Skin epidermis (tissue), 12 donors: ENCODE data around the gene GPR42.

Source experiments
- H3K27ac ChIP-seq, 21 experiments: fragments of 200-600 bp; sonication (generic) in 11 of 21; one replicate each; pipeline ENCODE4 v1.5.0; 2020; ENCODE audit warnings: mild to moderate bottlenecking in 3 of 21, inconsistent platforms in 2 of 21, moderate library complexity in 2 of 21
- H3K4me3 ChIP-seq, 7 experiments: fragments of 200-600 bp; sonication (generic) in 2 of 7; one replicate each; pipeline ENCODE4 v1.5.0; 2020; ENCODE audit warnings: inconsistent platforms in 2 of 7, mild to moderate bottlenecking in 2 of 7, moderate library complexity in 1 of 7

The GPR42 gene, protein sequence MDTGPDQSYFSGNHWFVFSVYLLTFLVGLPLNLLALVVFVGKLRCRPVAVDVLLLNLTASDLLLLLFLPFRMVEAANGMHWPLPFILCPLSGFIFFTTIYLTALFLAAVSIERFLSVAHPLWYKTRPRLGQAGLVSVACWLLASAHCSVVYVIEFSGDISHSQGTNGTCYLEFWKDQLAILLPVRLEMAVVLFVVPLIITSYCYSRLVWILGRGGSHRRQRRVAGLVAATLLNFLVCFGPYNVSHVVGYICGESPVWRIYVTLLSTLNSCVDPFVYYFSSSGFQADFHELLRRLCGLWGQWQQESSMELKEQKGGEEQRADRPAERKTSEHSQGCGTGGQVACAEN

DNA sequence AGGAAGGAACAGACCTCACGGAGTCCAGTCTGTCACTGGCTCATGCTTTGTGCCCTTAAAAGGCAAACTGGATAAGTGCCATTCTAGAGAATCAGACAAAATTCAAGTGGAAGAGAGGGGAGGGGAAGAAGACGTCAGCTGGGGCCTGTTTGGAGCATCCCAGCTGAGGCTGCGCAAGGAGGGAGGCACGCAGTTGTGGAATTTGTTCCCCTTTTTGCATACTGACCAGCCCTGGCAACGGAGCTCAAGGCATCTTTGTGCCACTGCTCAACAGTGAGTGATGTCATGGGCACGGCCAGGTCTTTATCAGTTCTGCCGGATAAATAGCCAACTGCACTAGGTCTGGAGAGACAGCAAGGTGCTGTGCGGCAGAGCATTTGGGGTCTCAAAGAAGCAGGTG lies at the start of gene GPR42:
GPR42 (plus strand) TSS at position 347 of the 400 bp plus-strand sequence. CDS start 292 bp downstream, outside the sequence.
- Histone ChIP-seq H3K4me3 (no peak within 1 kb of the TSS), H3K27ac (no peak within 1 kb of the TSS)

DNA sequence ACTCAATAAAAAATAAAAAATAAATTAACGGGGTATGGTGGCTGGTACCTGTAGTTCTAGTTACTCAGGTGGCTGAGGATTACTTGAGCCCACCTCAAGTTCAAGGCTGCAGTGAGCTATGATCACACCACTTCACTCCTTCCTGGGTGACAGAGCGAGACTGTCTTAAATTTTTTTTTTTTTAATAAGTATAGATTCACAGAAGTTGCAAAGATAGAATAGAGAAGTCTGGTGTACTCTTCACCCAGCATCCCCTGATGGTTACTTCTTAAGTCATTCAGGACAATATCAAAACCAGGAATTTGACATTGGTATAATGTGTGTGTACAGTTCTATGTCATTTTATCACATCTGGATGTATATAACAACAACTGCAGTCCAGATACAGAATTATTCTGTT lies 49.6 kb upstream of the GPR42 start:
- no peak overlapping the region for H3K4me3 ChIP-seq
- H3K27ac ChIP-seq: no peak overlapping the region

DNA sequence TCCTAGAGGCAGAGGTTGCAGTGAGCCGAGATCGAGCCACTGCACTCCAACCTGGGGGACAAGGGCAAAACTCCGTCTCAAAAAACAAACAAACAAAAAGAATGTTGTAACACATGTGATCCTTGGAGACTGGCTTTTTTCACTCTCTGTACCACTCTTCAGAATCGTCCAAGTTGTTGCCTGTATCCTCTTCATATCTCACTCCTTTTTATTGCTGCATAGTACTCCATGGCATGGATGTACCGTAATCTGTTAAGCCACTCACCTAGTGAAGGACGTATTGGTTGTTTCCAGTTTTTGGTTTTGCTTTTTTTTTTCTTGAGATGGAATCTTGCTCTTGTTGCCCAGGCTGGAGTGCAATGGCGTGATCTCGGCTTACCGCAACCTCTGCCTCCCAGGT lies 48.9 kb upstream of the GPR42 start:
- Histone ChIP-seq H3K27ac (no peak overlapping the region), H3K4me3 (no peak overlapping the region)

DNA sequence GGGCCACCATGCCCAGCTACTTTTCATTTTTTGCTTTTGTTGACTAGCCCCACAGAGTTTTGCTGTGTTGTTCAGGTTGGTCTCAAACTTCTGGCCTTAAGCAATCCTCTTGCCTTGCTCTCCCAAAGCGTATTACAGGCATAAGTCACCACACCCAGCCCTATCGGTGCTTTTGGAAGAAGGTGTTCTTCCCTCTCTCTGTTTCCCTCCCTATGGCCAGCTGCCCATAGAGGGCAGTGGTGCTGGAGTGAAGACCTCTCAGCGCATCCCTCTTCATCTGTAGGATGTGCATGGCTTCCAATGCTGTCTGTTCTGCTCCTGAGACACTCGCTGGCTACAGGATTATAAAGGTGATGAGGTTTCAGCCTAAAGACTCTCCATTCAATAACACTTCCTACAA lies 43.2 kb upstream of the GPR42 start:
- Histone ChIP-seq H3K4me3 (no peak overlapping the region), H3K27ac (no peak overlapping the region)

DNA sequence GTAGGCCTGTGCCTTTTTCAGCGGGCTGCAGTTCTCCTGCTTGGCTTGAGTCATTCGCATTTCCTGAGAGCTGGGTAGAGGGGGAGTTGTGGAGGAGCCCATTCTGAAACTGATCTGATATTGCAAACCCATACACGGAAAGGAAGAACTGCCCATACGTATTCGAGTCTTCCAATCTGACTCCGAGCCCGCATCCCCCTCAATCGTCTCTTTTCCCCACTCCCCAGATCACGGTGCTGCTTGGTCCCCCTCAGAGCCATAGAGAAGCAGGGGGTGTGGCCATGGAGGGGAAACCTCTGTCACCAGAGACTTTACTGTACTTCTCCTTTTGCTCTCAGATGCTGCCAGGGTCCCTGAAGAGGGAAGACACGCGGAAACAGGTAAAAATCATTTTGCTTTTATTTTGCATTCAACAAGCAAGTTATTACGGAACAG lies 42.0 kb upstream of the GPR42 start, which contains the start of gene CD22:
CD22 (plus strand) TSS at position 337 of the 435 bp plus-strand sequence. CDS start 2,854 bp downstream, outside the sequence.
- H3K27ac ChIP-seq: peak within 1 kb of the TSS in 1 of 21 experiments; percentile 40
- H3K4me3 ChIP-seq: no peak within 1 kb of the TSS

DNA sequence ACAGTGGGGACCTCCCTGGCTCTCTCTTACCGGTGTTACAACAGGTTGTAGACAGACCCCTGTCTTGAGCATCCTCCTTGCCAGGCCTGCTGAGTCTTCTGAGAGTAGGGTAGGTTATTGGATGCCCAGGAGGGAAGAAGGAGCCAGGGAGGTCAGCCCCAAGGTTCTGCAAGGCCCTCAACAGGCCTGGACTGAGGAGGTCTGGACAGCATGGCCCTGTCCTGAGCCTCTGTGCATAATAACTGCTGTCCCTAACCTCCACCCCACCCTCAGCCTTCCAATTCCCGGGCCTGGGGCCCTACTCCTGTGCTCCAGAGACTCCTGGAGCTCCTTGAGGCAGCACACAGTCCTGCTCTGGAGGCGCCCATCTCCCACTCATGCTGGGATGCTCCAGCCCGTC lies 41.5 kb upstream of the GPR42 start:
- Histone ChIP-seq H3K27ac (peak overlapping the region in 1 of 21 experiments; percentile 40), H3K4me3 (no peak overlapping the region)

DNA sequence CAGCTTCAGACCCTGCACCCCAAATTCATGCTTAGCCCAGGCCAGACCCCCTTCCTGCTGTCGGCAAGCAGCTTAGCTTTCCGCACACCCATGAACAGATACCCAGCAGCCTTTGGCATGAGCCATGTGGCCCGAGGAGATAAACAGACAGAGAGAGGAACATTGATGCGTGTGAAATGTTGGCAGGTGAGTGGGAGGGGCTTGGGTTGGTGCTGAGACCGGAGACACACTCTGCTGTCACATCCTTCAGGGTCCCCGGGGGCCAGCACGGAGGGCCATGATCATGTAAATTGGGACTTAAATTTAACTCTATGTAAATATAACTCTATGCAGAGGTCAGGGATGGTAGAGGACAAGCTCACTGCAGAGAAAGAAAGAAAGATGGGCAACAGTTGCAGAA lies 40.4 kb upstream of the GPR42 start:
- Histone ChIP-seq H3K4me3 (no peak overlapping the region), H3K27ac (no peak overlapping the region)

DNA sequence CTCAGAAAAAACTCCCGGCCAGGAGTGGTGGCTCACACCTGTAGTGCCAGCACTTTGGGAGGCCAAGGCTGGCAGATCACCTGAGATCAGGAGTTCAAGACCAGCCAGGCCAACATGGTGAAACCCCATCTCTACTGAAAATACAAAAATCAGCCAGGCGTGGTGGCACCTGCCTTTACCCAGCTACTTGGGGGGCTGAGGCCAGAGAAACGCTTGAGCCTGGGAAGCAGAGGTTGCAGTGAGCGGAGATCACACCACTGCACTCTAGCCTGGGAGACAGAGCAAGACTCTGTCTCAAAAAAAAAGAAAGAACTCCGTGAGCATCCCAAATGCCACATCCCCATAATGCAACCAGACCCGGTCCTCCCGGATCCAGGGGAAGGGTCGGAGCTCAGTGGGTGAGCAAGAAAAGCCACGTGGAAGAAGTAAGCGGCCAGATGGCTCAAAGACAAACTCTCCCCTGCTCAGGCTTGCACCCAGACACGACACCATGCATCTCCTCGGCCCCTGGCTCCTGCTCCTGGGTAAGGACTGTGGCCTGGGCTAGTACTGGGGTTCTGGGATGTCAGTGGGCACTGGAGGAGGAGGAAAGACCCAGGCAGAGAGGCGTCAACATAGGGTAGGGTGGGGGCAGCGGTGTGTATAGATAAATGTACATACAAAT lies 39.2 kb upstream of the GPR42 start:
- Histone ChIP-seq H3K4me3 (no peak overlapping the region), H3K27ac (no peak overlapping the region)

DNA sequence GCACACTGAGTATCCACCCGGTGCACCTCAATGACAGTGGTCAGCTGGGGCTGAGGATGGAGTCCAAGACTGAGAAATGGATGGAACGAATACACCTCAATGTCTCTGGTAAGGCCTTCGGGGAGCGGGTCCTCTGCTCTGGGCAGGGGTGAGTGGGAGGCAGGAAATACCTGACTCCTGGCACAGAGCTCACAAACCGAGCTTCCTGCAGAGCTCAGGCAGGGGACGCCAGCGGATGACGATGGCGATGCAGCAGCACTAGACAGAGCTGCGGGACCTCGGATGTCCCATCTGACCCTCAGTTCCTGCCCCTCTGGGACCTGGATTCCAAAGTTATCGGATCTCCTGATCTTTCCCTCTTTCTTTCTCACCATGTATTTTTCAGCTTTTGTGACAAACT lies 38.1 kb upstream of the GPR42 start:
- no peak overlapping the region for H3K27ac ChIP-seq
- no peak overlapping the region for H3K4me3 ChIP-seq

DNA sequence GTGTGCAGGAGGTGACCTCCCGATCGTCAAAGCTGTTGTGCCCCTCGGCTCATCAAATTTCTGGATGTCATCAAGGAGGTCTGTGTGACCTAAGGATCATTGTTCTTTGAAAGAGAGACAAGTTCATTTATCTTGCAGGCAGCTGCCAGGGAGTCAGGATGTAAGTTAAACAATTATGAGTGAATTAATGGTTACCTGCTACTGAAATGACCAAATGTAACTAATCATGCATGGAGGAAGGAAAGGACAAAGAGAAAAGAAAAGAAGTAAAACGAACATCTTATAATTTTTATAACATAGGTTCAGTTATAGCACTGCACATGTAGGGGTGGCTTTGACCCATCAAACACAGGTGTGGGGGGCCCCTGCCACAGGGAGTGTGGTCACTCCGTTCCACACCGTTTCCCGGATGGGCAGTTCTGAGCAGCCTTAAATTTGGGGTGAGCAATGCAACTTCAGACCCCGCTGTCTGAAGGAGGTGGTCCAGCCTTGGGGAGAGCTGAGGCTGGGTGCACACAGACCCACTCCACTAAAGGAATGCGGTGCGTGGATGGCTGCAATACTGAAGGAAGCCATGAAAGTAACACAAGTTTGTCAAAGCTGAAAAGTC lies 36.6 kb upstream of the GPR42 start:
- no peak overlapping the region for H3K4me3 ChIP-seq
- H3K27ac ChIP-seq: no peak overlapping the region

DNA sequence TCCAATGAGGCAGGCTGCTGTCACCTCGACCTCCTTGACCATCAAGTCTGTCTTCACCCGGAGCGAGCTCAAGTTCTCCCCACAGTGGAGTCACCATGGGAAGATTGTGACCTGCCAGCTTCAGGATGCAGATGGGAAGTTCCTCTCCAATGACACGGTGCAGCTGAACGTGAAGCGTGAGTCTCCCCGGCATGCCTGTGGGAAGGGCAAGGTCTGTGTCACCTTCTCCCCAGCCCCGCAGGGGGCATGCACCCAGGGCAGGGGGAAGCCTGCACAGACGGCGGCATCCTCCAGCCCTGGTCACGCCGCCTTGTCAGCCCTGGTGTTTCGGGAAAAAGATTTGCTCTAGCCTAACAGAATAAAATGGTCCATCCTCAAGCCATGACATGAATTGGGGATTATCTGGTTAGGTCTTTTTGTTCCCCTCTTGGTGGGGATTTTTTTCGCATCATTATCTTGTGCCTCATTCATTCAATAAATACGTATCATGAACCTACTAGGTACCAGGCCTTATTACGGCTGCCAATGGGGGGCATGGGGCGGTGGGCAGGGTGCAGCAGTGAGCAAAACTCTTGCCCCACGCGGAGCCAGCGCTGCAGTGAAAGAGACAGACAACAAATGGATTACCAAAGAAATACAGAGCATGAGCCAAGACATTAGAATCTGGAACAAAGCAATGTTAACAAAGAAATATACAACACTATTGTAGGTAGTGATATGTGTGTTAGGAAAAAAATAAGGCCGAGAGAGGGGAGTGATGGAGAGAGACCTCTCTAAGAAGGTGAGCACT lies 34.5 kb upstream of the GPR42 start:
- Histone ChIP-seq H3K4me3 (no peak overlapping the region), H3K27ac (no peak overlapping the region)

DNA sequence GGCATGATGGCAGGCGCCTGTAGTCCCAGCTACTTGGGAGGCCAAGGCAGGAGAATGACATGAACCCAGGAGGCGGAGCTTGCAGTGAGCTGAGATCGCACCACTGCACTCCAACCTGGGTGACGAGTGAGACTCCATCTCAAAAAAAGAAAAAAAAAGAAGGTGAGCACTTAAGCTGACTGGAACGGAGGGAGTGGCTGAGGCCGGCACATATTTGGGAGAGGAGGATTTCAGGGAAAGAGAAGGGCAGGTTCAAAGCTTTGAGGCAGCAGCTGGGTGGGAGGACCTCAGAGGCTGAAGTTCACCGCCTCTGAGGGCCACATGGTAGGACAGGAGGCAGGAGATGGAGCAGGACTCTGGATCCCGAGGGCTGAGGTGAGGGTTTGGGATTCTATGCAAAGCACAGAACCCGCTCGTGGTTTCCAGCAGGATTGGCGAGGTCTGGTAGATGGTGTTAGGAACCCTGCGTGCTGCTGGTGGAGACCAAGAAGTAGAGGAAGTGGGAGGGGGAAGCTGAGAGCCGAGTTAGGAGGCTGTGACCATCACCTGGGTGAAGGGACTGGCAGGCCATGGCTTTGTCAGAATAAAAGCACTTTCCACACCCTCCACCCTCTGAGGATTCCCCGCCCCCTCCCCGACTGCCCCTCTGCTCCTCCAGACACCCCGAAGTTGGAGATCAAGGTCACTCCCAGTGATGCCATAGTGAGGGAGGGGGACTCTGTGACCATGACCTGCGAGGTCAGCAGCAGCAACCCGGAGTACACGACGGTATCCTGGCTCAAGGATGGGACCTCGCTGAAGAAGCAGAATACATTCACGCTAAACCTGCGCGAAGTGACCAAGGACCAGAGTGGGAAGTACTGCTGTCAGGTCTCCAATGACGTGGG lies 33.5 kb upstream of the GPR42 start:
- no peak overlapping the region for H3K27ac ChIP-seq
- no peak overlapping the region for H3K4me3 ChIP-seq

DNA sequence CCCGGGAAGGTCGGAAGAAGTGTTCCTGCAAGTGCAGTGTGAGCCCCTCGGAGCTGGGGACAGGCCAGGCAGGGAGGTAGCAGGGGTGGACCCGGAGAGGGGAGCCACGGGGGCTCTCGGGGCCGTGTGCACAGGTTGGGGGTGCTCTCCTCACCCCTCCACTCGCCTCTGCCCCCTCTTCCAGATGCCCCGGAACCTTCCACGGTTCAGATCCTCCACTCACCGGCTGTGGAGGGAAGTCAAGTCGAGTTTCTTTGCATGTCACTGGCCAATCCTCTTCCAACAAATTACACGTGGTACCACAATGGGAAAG lies 32.9 kb upstream of the GPR42 start:
- Histone ChIP-seq H3K4me3 (no peak overlapping the region), H3K27ac (no peak overlapping the region)

DNA sequence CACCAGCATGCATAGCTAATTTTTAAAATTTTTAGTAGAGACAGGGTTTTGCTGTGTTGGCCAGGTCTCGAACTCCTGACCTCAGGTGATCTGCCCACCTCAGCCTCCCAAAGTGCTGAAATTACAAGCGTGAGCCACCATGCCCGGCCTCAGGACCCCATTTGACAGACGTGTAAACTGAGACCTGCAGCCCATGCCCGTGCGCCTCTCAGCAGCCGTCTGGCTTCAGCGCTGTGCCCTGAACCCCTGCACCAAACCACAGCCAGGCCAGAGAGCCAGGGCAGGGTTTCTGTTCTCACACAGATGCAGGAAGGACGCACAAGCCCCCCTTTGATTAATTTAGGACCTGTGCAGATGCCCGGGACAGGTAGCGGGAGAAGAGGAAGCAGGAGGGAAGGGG lies 30.4 kb upstream of the GPR42 start:
- Histone ChIP-seq H3K27ac (no peak overlapping the region), H3K4me3 (no peak overlapping the region)

DNA sequence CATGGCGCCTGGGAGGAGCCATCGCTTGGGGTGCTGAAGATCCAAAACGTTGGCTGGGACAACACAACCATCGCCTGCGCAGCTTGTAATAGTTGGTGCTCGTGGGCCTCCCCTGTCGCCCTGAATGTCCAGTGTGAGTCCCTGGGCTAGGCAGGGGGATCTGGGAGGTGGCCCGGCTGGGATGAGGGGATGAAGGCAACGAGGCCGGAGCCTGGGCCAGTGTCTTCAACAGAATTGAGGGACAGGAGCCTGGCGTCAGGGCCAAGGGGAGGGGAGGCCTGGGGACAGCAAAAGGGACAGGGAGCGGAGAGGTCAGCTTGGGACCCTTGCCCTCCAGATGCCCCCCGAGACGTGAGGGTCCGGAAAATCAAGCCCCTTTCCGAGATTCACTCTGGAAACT lies 29.9 kb upstream of the GPR42 start:
- Histone ChIP-seq H3K27ac (no peak overlapping the region), H3K4me3 (no peak overlapping the region)

DNA sequence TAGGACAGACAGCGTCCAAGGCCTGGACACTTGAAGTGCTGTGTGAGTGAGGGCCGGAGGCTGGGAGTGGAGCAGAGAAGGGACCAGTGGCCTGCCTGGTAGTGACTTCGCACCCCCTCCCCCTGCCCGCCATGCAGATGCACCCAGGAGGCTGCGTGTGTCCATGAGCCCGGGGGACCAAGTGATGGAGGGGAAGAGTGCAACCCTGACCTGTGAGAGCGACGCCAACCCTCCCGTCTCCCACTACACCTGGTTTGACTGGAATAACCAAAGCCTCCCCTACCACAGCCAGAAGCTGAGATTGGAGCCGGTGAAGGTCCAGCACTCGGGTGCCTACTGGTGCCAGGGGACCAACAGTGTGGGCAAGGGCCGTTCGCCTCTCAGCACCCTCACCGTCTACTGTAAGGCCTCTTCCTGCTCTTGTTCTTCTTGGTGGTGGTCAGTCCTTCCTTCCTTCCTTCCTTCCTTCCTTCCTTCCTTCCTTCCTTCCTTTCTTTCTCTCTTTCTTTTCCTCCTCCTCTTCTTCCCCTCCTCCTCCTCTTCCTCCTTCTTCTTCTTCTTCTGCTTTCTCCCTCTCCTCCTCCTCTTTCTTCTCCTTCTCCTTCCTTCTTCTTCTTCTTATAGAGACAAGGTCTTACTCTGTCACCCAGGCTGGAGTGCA lies 29.2 kb upstream of the GPR42 start:
- Histone ChIP-seq H3K27ac (no peak overlapping the region), H3K4me3 (no peak overlapping the region)

DNA sequence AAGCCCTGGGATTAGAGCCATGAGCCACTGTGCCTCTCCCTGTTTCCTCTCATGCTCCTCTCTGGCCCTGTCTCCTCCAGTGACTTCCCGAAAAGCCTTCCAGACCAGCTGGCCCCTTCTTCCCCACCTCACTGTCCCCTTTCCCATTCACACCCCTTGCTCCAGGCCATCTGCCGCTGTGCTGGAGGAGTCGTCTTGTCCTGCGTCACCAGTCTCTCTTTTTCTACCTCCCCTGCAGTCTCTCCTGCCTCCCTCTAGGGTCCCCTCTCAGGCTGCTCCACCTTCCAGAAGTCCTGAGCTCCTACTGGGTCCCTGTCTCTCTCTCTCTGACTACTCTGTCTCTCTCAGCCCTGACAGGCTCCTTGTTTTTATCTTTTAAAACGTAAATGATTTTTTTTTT lies 28.4 kb upstream of the GPR42 start:
- Histone ChIP-seq H3K27ac (no peak overlapping the region), H3K4me3 (no peak overlapping the region)

DNA sequence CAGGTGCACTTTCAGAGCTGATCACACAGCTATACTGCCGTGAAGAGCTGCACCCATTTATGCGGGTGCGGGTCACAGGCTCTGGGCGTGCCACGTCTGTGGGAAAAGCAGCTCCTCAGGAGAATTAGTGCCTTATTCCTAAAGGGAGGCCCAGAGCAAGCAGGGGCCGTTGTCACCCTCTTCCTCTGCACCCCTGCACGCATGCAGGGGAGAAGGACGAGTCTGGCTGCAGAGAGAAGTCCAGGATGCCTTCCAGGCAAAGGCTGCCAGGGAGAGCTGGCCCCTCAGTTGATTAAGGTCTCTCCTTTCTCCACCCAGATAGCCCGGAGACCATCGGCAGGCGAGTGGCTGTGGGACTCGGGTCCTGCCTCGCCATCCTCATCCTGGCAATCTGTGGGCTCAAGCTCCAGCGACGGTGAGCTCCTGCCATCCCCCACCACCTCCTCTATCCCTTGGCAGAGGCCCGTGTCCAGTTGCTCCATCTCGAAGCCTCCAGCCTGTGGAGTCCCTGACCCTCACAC lies 26.3 kb upstream of the GPR42 start:
- no peak overlapping the region for H3K4me3 ChIP-seq
- no peak overlapping the region for H3K27ac ChIP-seq

DNA sequence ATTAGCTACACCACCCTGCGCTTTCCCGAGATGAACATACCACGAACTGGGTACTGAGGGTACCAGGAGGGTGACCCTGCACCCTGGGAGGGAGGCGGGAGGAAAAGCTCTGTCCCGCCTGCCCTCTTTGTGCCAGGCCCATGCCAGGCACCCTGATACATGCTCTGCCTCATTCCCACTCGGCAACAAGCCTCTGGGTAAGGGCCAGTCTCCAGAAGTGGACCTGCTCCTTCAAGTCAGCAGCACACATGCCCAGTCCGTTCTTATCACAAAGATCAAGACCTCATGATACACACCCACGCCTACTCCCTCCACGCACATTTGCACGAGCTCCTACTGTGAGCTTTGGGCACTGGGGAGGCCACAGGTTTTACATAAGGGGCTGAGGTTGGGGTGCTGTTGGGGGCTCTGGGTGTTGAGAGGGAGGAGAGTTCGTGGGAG lies 25.2 kb upstream of the GPR42 start:
- H3K27ac ChIP-seq: peak overlapping the region in 1 of 21 experiments; percentile 17
- no peak overlapping the region for H3K4me3 ChIP-seq
